A673 (cell line): ENCODE data around the gene PRDM4. TPM values are rescaled to one million over a fixed set of nuclear protein-coding genes. Genes with fewer than 3 reads are reported as not detected.

ENCODE experiments used
- BruUV-seq: library from RNA; stranded (reverse); fragments of 400-500 nt; replicated peaks from 2 replicates; lab custom pipeline; 2021; lab: Mats Ljungman, UMichigan
- CTCF ChIA-PET: fragments of 300-600 bp; sonication (Branson Sonifier 250); formaldehyde crosslinking; loops from one replicate; lab custom pipeline; 2022; ENCODE audit warnings: antibody characterized with exemption; lab: Charles Lee
- POLR2A ChIA-PET: fragments of 300-600 bp; sonication (Branson Sonifier 250); formaldehyde crosslinking; loops from one replicate; lab custom pipeline; 2022; ENCODE audit warnings: antibody characterized with exemption; ENCODE audit not compliant: low non-redundant PET; lab: Charles Lee
- DNase-seq: peaks from one replicate; pipeline ENCODE4 v3.0.0-alpha.2; 2015; ENCODE audit warnings: low spot score
- H3K27ac ChIP-seq: fragments of 200-600 bp; sonication (generic); 2 replicates; pipeline ENCODE4 v1.5.1; 2016; ENCODE audit warnings: mixed run types, low read depth, mild to moderate bottlenecking, mixed read lengths, antibody characterized with exemption, low read length; ENCODE audit not compliant: poor library complexity, severe bottlenecking
- H3K27me3 ChIP-seq: fragments of 200-600 bp; sonication (generic); replicated peaks from 2 replicates; pipeline ENCODE4 v1.6.1; 2017; ENCODE audit warnings: mixed run types, low read depth, mild to moderate bottlenecking, mixed read lengths, antibody characterized with exemption, low read length; ENCODE audit not compliant: insufficient read depth, poor library complexity
- H3K36me3 ChIP-seq: fragments of 200-600 bp; sonication (generic); 2 replicates; pipeline ENCODE4 v1.6.1; 2016; ENCODE audit warnings: mixed run types, mild to moderate bottlenecking, mixed read lengths, antibody characterized with exemption, low read length; ENCODE audit not compliant: insufficient read depth, poor library complexity, severe bottlenecking
- H3K4me1 ChIP-seq: fragments of 200-600 bp; sonication (generic); 2 replicates; pipeline ENCODE4 v1.6.1; 2017; ENCODE audit warnings: mixed run types, mild to moderate bottlenecking, mixed read lengths, antibody characterized with exemption, low read length; ENCODE audit not compliant: insufficient read depth, poor library complexity, severe bottlenecking
- H3K4me3 ChIP-seq: fragments of 200-600 bp; sonication (generic); 2 replicates; pipeline ENCODE4 v1.5.1; 2016; ENCODE audit warnings: low read depth, mixed run types, mild to moderate bottlenecking, mixed read lengths, low read length; ENCODE audit not compliant: poor library complexity, severe bottlenecking
- H3K9me3 ChIP-seq: fragments of 200-600 bp; sonication (generic); 2 replicates; pipeline ENCODE4 v1.6.1; 2016; ENCODE audit warnings: mixed run types, low read depth, mild to moderate bottlenecking, mixed read lengths, antibody characterized with exemption, low read length; ENCODE audit not compliant: poor library complexity, severe bottlenecking
- EZH2 ChIP-seq: fragments of 200-600 bp; sonication (generic); IDR thresholded peaks from 2 replicates; pipeline ENCODE4 v1.6.1; 2017; ENCODE audit warnings: borderline replicate concordance, low read depth, mild to moderate bottlenecking, mixed read lengths, antibody characterized with exemption, low read length; ENCODE audit not compliant: poor library complexity, severe bottlenecking
- intact Hi-C: fragments of 100-400 bp; cut with micrococcal nuclease; formaldehyde crosslinking; loops from one replicate; pipeline ENCODE4 v1.10.0; 2022; ENCODE audit not compliant: unreplicated experiment
- total RNA-seq: library from RNA; stranded (reverse); gene quantifications from 2 replicates; pipeline ENCODE4 v1.2.3, GENCODE V29; 2021
- TF ChIP-seq, protein P1 (sequence below): fragments of 300-800, 200-600 bp; sonication (generic); conservative IDR thresholded peaks from 2 replicates; pipeline ENCODE4 v1.5.1; 2017; ENCODE audit warnings: low read depth, mild to moderate bottlenecking, antibody characterized with exemption, low read length, moderate library complexity, mixed read lengths

Gene PRDM4
- total RNA-seq, 1 experiment from 2014 or later = 31.5 TPM

DNA sequence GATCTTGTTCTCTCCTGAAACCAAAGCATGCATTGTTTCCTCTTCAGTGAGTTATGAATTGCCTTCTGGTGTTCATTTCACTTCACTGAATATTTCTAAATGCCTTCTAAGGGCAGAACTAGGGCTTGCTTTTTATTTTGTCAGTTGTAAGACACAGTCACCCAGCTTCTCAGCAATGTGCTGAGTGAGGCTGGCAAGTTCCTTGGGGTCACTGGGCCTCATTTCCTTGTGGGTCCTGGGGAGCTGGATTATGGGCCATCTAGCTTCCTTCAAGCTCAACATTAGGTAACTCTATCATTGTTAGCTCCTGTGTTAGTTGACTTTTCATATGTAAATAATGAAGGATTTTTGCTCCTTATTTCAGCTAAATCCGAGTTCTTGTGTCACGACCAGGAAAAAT lies 27.3 kb upstream of the PRDM4 start:
- Histone ChIP-seq H3K27me3 (peaks cover 57% of the 10 kb centered on the region), H3K4me1 (no peaks in the 10 kb centered on the region), H3K4me3 (no peak overlapping the region), H3K36me3 (no peaks in the 10 kb centered on the region), H3K27ac (no peak overlapping the region), H3K9me3 (no peaks in the 10 kb centered on the region)
- intact Hi-C loops = no loop called here
- DNase-seq = no peak
- POLR2A ChIA-PET = no interaction called here
- TF ChIP-seq, protein P1, sequence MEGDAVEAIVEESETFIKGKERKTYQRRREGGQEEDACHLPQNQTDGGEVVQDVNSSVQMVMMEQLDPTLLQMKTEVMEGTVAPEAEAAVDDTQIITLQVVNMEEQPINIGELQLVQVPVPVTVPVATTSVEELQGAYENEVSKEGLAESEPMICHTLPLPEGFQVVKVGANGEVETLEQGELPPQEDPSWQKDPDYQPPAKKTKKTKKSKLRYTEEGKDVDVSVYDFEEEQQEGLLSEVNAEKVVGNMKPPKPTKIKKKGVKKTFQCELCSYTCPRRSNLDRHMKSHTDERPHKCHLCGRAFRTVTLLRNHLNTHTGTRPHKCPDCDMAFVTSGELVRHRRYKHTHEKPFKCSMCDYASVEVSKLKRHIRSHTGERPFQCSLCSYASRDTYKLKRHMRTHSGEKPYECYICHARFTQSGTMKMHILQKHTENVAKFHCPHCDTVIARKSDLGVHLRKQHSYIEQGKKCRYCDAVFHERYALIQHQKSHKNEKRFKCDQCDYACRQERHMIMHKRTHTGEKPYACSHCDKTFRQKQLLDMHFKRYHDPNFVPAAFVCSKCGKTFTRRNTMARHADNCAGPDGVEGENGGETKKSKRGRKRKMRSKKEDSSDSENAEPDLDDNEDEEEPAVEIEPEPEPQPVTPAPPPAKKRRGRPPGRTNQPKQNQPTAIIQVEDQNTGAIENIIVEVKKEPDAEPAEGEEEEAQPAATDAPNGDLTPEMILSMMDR = no peak
- TF ChIP-seq EZH2 = no peak
- BruUV-seq = no TSS peak
- CTCF ChIA-PET = no interaction called here

DNA sequence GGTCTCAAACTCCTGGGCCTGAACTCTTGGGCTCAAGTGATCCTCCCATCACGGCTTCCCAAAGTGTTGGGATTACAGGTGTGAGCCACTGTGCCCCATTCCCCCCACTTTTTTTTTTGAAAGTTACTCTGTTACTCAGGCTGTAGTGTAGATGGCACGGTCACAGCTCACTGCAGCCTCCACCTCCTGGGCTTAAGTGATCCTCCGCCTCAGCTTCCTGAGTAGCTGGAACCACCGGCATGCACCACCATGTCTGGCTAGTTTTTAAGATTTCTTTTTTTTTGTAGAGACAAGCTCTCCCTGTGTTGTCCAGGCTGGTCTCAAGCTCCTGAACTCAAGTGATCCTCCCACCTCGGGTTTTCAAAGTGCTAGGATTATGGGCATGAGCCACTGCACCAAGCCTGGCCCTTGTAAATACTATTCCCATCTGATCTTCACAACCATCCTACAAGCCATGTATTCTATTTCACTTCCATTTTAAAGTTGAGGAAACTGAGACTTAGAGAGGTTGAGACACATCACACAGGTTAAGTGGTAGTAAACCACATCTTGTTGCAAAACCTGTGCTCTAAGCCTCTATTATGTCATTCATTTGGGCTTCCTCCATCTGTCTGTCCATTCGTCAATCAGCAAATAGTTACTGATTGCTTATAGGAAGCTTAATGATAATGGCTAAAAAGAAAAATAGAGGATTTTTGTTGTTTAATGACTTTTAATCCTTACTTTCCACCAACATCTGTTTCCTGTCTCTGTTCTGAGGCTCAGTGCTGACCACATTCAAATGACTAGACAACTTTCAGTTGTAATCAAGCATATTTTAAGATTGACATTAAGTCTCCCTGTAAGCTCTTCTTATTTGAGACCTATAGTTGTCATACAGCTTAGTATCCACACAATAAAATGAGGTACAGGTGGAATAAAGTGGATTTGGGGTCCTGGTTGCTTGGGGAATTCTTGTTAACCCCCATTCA lies 22.8 kb upstream of the PRDM4 start:
- BruUV-seq = no TSS peak
- POLR2A ChIA-PET = interaction anchor here (0.6 kb wide), 1 partner anchor 486 kb away, joined by 4 read pairs; no protein-coding TSS in a partner anchor

DNA sequence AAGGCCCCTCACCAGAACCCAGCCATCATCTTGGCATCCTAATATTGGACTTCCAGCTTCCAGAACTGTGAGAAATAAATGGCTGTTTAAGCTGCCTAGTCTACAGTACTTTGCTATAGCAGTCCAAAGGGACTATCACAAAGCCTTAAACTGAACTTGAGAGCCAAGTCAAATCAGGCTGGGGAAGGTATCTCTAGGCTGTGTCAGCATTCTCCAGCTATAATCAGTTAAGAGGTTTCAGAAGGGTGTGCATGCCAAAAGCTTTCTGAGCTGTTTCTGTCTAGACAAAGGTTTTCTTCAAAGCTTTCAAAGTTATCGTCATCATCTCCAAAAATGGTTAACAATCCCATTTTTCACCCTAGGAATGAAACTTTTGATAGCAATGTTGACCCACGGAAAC lies 21.1 kb upstream of the PRDM4 start:
- Histone ChIP-seq H3K27ac (no peak overlapping the region), H3K9me3 (no peaks in the 10 kb centered on the region), H3K27me3 (peaks cover 64% of the 10 kb centered on the region), H3K36me3 (no peaks in the 10 kb centered on the region), H3K4me3 (no peak overlapping the region), H3K4me1 (no peaks in the 10 kb centered on the region)
- intact Hi-C loops = no loop called here
- ChIA-PET POLR2A (interaction anchor here (0.6 kb wide), 1 partner anchor 114 kb away, joined by 5 read pairs; no protein-coding TSS in a partner anchor), CTCF (no interaction called here)
- BruUV-seq = no TSS peak
- no peak for DNase-seq
- no peak for TF ChIP-seq EZH2
- TF ChIP-seq, protein P1 = no peak

More for the DNA sequence above, 22.8 kb upstream of the PRDM4 start:
- H3K36me3 ChIP-seq = no peaks in the 10 kb centered on the region
- no peaks in the 10 kb centered on the region for H3K4me1 ChIP-seq
- no peak for TF ChIP-seq EZH2
- TF ChIP-seq, protein P1 = no peak
- intact Hi-C loops = no loop called here
- H3K9me3 ChIP-seq = no peaks in the 10 kb centered on the region
- no peak overlapping the region for H3K4me3 ChIP-seq
- H3K27ac ChIP-seq = no peak overlapping the region
- DNase-seq = no peak
- CTCF ChIA-PET = no interaction called here
- peaks cover 60% of the 10 kb centered on the region for H3K27me3 ChIP-seq
